Measurements from ENCODE around the gene AGK.

AGK gene

DNA sequence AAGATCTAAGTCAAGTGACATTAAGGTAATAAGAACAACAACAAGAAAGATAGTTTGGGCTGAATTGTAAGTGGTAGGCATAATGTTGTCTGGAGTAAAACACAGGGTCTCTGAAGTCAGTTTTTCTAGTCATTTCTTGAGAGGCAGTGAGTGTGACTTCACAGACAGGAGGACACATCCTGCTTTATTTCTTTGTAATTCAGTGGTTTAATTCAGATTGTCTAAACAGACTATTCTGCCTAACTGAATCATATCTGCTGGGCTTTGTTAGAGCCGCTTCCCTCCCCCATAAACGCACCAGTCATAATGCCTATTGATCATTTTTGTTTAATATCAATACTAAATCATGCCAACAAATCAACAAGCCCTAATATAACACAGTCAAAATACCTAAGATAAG, 46.8 kb downstream of the AGK start:
- no peak overlapping the region for H3K27ac ChIP-seq (ENCODE audit: insufficient read depth in 1 of 2, low read depth in 1 of 2, low read length in 2 of 2, poor library complexity in 1 of 2, severe bottlenecking in 2 of 2)
- ChIA-PET POLR2A (no interaction called here), CTCF (no interaction called here)
- DNase-seq: no peak
- no CpG with 5 or more reads among the region's 2 CpGs for WGBS (ENCODE audit: insufficient coverage)
- H3K9me3 ChIP-seq (ENCODE audit: control extremely low read depth in 1 of 5, control insufficient read depth in 4 of 5, insufficient read depth in 2 of 5, low read depth in 1 of 5, low read length in 4 of 5): no peaks in the 10 kb centered on the region
- H3K4me1 ChIP-seq (ENCODE audit: control extremely low read depth in 1 of 4, control insufficient read depth in 4 of 4, insufficient read depth in 4 of 4, low read length in 3 of 4): no peaks in the 10 kb centered on the region
- no peaks in the 10 kb centered on the region for H3K27me3 ChIP-seq (replicated peaks in 2 of 5; ENCODE audit: control insufficient read depth in 4 of 5, insufficient read depth in 5 of 5, low read length in 4 of 5)
- H3K36me3 ChIP-seq (ENCODE audit: control insufficient read depth in 4 of 4, insufficient read depth in 4 of 4, low read length in 3 of 4): peaks cover 11 to 38% (median 21%) of the 10 kb centered on the region in 4 experiments
- H3K4me3 ChIP-seq (ENCODE audit: control insufficient read depth in 1 of 7, extremely low read depth in 1 of 7, insufficient read depth in 4 of 7, low read depth in 2 of 7, low read length in 6 of 7): no peak overlapping the region

DNA sequence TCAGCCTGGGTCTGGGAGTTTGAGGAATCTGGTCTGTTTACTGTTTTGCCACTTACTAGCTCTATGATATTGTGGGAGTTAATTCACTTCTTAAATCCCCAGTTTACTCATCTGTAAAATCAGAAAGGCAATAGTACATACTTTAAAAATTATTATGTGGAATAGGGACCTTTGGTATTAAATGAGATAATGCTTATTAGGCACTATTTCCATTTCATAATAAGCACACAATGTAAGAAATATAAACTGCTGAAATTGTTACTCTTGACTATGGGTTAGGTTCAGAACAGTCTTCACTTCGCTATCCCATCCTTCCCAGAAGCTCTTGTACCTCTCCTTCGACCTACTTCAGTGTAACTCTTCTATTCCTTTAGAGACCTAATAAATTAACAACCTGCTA, 47.2 kb downstream of the AGK start:
- peaks cover 8 to 35% (median 20%) of the 10 kb centered on the region in 4 experiments for H3K36me3 ChIP-seq (ENCODE audit: control insufficient read depth in 4 of 4, insufficient read depth in 4 of 4, low read length in 3 of 4)
- no peaks in the 10 kb centered on the region for H3K27me3 ChIP-seq (replicated peaks in 2 of 5; ENCODE audit: control insufficient read depth in 4 of 5, insufficient read depth in 5 of 5, low read length in 4 of 5)
- no peaks in the 10 kb centered on the region for H3K4me1 ChIP-seq (ENCODE audit: control extremely low read depth in 1 of 4, control insufficient read depth in 4 of 4, insufficient read depth in 4 of 4, low read length in 3 of 4)
- ChIA-PET CTCF (no interaction called here), POLR2A (no interaction called here)
- 80% methylated on average over 1 of the region's 2 CpGs for WGBS (ENCODE audit: insufficient coverage)
- H3K27ac ChIP-seq (ENCODE audit: insufficient read depth in 1 of 2, low read depth in 1 of 2, low read length in 2 of 2, poor library complexity in 1 of 2, severe bottlenecking in 2 of 2): no peak overlapping the region
- no peak for DNase-seq
- H3K4me3 ChIP-seq (ENCODE audit: control insufficient read depth in 1 of 7, extremely low read depth in 1 of 7, insufficient read depth in 4 of 7, low read depth in 2 of 7, low read length in 6 of 7): no peak overlapping the region
- no peaks in the 10 kb centered on the region for H3K9me3 ChIP-seq (ENCODE audit: control extremely low read depth in 1 of 5, control insufficient read depth in 4 of 5, insufficient read depth in 2 of 5, low read depth in 1 of 5, low read length in 4 of 5)

DNA sequence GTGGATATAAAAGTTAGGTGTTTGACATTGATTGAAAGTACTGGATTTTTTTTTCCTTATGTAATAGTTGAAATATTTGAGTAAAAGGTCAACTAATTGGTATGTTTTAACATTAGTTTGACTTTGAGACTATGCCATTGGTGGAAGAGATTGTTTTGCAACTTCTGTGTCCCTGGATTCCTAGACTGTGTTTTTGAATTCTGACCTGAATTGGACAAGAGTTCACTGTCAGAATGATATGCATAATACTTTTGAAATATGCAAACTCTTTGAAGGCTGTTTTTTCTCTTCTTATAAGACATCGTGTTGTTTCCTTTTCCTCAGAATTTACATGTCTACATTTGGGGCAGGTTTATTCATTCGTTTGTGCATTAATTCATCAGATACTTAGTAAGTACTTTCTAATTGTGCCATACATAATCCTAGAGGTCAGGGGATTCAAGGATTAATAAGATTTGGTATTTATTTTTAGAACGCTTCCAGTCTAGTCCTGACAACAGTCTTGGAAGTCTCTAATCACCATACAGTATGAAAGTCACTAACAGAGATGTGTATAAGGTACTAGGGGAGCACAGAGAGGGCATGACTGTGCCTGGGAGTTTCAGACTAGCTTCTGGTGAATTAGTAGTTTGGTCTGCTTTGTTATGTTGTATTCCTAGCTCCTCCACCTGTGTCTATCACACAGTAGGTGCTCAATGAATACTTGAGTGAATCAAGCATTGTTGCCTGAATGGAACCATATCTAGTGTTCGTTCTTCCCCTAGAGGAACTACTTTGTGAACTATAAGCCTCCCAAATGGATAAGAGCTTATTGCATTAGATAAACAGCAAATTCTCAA, 49.2 kb downstream of the AGK start:
- Histone ChIP-seq H3K27me3 (replicated peaks in 2 of 5; ENCODE audit: control insufficient read depth in 4 of 5, insufficient read depth in 5 of 5, low read length in 4 of 5) (no peaks in the 10 kb centered on the region), H3K9me3 (ENCODE audit: control extremely low read depth in 1 of 5, control insufficient read depth in 4 of 5, insufficient read depth in 2 of 5, low read depth in 1 of 5, low read length in 4 of 5) (no peaks in the 10 kb centered on the region), H3K36me3 (ENCODE audit: control insufficient read depth in 4 of 4, insufficient read depth in 4 of 4, low read length in 3 of 4) (peaks cover 8 to 33% (median 18%) of the 10 kb centered on the region in 4 experiments), H3K4me1 (ENCODE audit: control extremely low read depth in 1 of 4, control insufficient read depth in 4 of 4, insufficient read depth in 4 of 4, low read length in 3 of 4) (no peaks in the 10 kb centered on the region), H3K27ac (ENCODE audit: insufficient read depth in 1 of 2, low read depth in 1 of 2, low read length in 2 of 2, poor library complexity in 1 of 2, severe bottlenecking in 2 of 2) (no peak overlapping the region), H3K4me3 (ENCODE audit: control insufficient read depth in 1 of 7, extremely low read depth in 1 of 7, insufficient read depth in 4 of 7, low read depth in 2 of 7, low read length in 6 of 7) (no peak overlapping the region)
- DNase-seq: no peak
- 100% methylated on average over 1 of the region's 4 CpGs for WGBS (ENCODE audit: insufficient coverage)
- ChIA-PET CTCF (no interaction called here), POLR2A (no interaction called here)

DNA sequence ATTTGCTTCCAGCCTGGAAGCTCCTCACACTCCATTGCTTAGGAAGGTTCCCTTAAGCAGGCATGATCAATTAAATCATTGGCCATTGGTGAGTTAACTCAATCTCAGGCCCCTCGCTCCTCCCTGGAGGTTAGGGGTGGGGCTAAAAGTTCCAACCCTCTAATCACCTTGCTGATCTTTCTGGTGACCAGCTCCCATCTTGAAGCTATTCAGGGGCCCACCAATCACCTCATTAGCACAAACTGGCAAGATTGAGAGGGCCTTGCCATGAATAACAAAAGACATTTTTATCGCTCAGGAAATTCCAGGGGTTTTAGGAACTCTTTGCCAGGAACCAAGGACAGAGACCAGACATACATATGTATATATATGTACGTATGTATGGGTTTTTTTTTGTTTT, 58.4 kb downstream of the AGK start:
- POLR2A ChIA-PET: no interaction called here
- no peak for DNase-seq
- Histone ChIP-seq H3K9me3 (ENCODE audit: control extremely low read depth in 1 of 5, control insufficient read depth in 4 of 5, insufficient read depth in 2 of 5, low read depth in 1 of 5, low read length in 4 of 5) (peaks cover 0 to 4% (median 0%) of the 10 kb centered on the region in 5 experiments), H3K4me3 (ENCODE audit: control insufficient read depth in 1 of 7, extremely low read depth in 1 of 7, insufficient read depth in 4 of 7, low read depth in 2 of 7, low read length in 6 of 7) (no peak overlapping the region), H3K27me3 (replicated peaks in 2 of 5; ENCODE audit: control insufficient read depth in 4 of 5, insufficient read depth in 5 of 5, low read length in 4 of 5) (no peaks in the 10 kb centered on the region), H3K27ac (ENCODE audit: insufficient read depth in 1 of 2, low read depth in 1 of 2, low read length in 2 of 2, poor library complexity in 1 of 2, severe bottlenecking in 2 of 2) (no peak overlapping the region), H3K4me1 (ENCODE audit: control extremely low read depth in 1 of 4, control insufficient read depth in 4 of 4, insufficient read depth in 4 of 4, low read length in 3 of 4) (no peaks in the 10 kb centered on the region), H3K36me3 (ENCODE audit: control insufficient read depth in 4 of 4, insufficient read depth in 4 of 4, low read length in 3 of 4) (peaks cover 16 to 35% (median 18%) of the 10 kb centered on the region in 4 experiments)
- CTCF ChIA-PET: no interaction called here
- no CpG with 5 or more reads among the region's 3 CpGs for WGBS (ENCODE audit: insufficient coverage)

DNA sequence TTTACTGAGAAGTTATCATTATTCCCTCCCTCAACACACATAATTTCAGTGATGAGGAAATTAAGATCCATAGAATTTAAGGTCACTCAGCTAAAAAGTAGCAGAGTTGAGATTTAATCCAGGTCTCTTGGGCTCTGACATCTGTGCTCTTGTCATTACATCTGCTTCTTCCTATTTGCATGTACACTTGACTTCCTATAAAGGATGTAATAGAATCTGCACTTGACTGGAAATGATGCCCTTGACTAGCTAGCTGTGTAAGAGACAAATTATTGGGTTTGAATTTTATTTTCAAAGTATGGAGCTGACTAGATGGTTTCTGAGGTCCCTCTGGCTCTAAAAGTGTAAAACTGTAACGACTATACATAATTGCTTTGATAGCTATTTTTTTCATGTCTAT, 59.5 kb downstream of the AGK start:
- ChIA-PET POLR2A (no interaction called here), CTCF (no interaction called here)
- no peaks in the 10 kb centered on the region for H3K4me1 ChIP-seq (ENCODE audit: control extremely low read depth in 1 of 4, control insufficient read depth in 4 of 4, insufficient read depth in 4 of 4, low read length in 3 of 4)
- no peak overlapping the region for H3K27ac ChIP-seq (ENCODE audit: insufficient read depth in 1 of 2, low read depth in 1 of 2, low read length in 2 of 2, poor library complexity in 1 of 2, severe bottlenecking in 2 of 2)
- no peak overlapping the region for H3K4me3 ChIP-seq (ENCODE audit: control insufficient read depth in 1 of 7, extremely low read depth in 1 of 7, insufficient read depth in 4 of 7, low read depth in 2 of 7, low read length in 6 of 7)
- H3K36me3 ChIP-seq (ENCODE audit: control insufficient read depth in 4 of 4, insufficient read depth in 4 of 4, low read length in 3 of 4): peaks cover 12 to 37% (median 15%) of the 10 kb centered on the region in 4 experiments
- WGBS (ENCODE audit: insufficient coverage): no CpG with 5 or more reads among the region's 1 CpG
- H3K9me3 ChIP-seq (ENCODE audit: control extremely low read depth in 1 of 5, control insufficient read depth in 4 of 5, insufficient read depth in 2 of 5, low read depth in 1 of 5, low read length in 4 of 5): peaks cover 0 to 4% (median 0%) of the 10 kb centered on the region in 5 experiments
- no peaks in the 10 kb centered on the region for H3K27me3 ChIP-seq (replicated peaks in 2 of 5; ENCODE audit: control insufficient read depth in 4 of 5, insufficient read depth in 5 of 5, low read length in 4 of 5)
- no peak for DNase-seq

DNA sequence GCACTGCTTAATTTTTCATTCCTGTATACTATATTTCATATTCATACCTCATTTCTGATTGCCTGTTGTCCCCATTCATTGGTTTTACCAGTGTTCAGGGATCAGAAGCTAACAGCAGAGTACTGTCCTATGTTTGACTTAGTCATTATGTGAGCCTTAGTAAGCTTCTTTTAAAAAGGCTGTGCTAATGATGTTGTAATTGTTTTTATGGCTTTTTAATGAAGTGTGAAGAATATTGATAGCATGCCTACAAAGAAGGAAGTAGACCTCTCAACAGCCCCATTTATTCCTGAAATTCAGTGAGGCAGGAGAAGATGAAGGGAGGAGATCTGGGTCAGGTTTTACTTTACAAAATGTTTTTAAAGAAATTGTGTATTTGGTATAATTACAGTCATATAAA, 61.7 kb downstream of the AGK start:
- ChIA-PET CTCF (no interaction called here), POLR2A (no interaction called here)
- no peak for DNase-seq
- no peaks in the 10 kb centered on the region for H3K4me1 ChIP-seq (ENCODE audit: control extremely low read depth in 1 of 4, control insufficient read depth in 4 of 4, insufficient read depth in 4 of 4, low read length in 3 of 4)
- H3K9me3 ChIP-seq (ENCODE audit: control extremely low read depth in 1 of 5, control insufficient read depth in 4 of 5, insufficient read depth in 2 of 5, low read depth in 1 of 5, low read length in 4 of 5): peaks cover 0 to 4% (median 0%) of the 10 kb centered on the region in 5 experiments
- no peak overlapping the region for H3K4me3 ChIP-seq (ENCODE audit: control insufficient read depth in 1 of 7, extremely low read depth in 1 of 7, insufficient read depth in 4 of 7, low read depth in 2 of 7, low read length in 6 of 7)
- H3K27ac ChIP-seq (ENCODE audit: insufficient read depth in 1 of 2, low read depth in 1 of 2, low read length in 2 of 2, poor library complexity in 1 of 2, severe bottlenecking in 2 of 2): no peak overlapping the region
- no peaks in the 10 kb centered on the region for H3K27me3 ChIP-seq (replicated peaks in 2 of 5; ENCODE audit: control insufficient read depth in 4 of 5, insufficient read depth in 5 of 5, low read length in 4 of 5)
- peaks cover 12 to 38% (median 14%) of the 10 kb centered on the region in 4 experiments for H3K36me3 ChIP-seq (ENCODE audit: control insufficient read depth in 4 of 4, insufficient read depth in 4 of 4, low read length in 3 of 4)

DNA sequence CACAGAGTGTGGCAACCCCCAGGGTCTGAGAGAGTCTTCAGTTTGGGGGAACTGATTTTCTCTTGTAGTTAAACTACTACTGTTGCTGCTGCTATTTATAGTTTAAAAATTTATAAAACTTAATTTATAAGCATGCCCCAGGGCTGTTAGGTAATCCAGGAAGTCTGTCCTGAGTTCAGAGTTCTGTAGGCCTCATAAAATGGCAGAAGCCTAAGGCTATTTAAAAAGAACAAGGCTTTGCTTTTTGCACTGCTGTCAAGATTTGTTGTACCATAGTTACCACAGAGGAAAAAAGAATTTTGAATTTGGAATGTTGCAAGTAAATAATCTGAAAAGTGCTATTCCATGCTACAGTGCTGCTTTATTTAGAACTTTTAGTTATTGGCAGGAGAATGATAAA, 66.1 kb downstream of the AGK start:
- Histone ChIP-seq H3K36me3 (ENCODE audit: control insufficient read depth in 4 of 4, insufficient read depth in 4 of 4, low read length in 3 of 4) (peaks cover 7 to 36% (median 14%) of the 10 kb centered on the region in 4 experiments), H3K9me3 (ENCODE audit: control extremely low read depth in 1 of 5, control insufficient read depth in 4 of 5, insufficient read depth in 2 of 5, low read depth in 1 of 5, low read length in 4 of 5) (no peaks in the 10 kb centered on the region), H3K4me1 (ENCODE audit: control extremely low read depth in 1 of 4, control insufficient read depth in 4 of 4, insufficient read depth in 4 of 4, low read length in 3 of 4) (no peaks in the 10 kb centered on the region), H3K27ac (ENCODE audit: insufficient read depth in 1 of 2, low read depth in 1 of 2, low read length in 2 of 2, poor library complexity in 1 of 2, severe bottlenecking in 2 of 2) (no peak overlapping the region), H3K4me3 (ENCODE audit: control insufficient read depth in 1 of 7, extremely low read depth in 1 of 7, insufficient read depth in 4 of 7, low read depth in 2 of 7, low read length in 6 of 7) (no peak overlapping the region), H3K27me3 (replicated peaks in 2 of 5; ENCODE audit: control insufficient read depth in 4 of 5, insufficient read depth in 5 of 5, low read length in 4 of 5) (no peaks in the 10 kb centered on the region)
- DNase-seq: no peak
- ChIA-PET CTCF (interaction anchor here (0.7 to 1.0 kb wide), 2 partner anchors 14 to 68 kb away, joined by 3 read pairs; no protein-coding TSS in a partner anchor), POLR2A (no interaction called here)
